ENCODE measurements around the gene NLRX1.

Gene NLRX1

DNA sequence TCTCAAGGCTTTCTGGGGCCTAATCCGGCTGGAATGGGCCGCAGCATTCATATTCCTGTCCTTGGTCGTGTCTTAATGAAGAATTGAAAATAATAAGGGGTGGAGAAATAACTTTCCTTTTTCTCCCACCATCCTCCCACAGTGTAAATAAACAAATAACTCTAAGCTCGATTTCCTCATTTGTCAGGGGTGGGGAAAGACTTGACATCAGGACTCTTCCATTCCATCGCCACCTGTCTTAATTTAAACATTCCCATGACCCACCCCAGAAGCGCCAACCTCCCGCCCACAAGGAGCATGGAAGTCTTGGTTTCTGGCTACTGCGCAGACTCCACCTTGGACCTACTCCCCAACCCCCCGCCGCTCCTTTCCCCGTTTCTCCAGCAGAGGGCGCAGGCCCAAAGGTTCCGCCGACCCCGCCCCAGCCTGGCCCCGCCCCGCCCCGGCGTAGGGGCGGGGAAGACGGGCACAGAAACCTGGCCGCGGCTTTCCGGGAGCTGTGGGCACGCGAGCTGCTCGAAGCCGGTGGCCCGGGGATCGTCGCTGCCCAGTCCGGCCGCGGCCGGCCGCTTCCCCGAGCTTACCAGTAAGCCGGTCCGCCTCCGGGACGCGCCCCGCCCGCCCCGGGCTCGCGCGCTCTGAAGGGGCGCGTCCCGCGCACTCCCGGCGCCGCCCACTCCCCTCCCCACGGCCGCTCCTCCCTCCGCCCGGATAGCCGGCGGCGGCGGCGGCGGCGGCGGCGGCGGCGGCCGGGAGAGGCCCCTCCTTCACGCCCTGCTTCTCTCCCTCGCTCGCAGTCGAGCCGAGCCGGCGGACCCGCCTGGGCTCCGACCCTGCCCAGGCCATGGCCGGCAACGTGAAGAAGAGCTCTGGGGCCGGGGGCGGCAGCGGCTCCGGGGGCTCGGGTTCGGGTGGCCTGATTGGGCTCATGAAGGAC lies 37.3 kb downstream of the NLRX1 start, which contains the start of gene CBL:
Gene CBL (plus strand): TSS at position 766 of the 937 bp plus-strand sequence. CDS start 79 bp downstream, at position 845.
- TF ChIP-seq, protein P1, sequence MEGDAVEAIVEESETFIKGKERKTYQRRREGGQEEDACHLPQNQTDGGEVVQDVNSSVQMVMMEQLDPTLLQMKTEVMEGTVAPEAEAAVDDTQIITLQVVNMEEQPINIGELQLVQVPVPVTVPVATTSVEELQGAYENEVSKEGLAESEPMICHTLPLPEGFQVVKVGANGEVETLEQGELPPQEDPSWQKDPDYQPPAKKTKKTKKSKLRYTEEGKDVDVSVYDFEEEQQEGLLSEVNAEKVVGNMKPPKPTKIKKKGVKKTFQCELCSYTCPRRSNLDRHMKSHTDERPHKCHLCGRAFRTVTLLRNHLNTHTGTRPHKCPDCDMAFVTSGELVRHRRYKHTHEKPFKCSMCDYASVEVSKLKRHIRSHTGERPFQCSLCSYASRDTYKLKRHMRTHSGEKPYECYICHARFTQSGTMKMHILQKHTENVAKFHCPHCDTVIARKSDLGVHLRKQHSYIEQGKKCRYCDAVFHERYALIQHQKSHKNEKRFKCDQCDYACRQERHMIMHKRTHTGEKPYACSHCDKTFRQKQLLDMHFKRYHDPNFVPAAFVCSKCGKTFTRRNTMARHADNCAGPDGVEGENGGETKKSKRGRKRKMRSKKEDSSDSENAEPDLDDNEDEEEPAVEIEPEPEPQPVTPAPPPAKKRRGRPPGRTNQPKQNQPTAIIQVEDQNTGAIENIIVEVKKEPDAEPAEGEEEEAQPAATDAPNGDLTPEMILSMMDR (IDR thresholded peaks at IDR 0.05) = peak; percentile 98
- TF ChIP-seq ZFX (IDR thresholded peaks at IDR 0.05; ENCODE audit: borderline replicate concordance) = no peak
- peak within 1 kb of the TSS; percentile 92 for H3K27ac ChIP-seq

DNA sequence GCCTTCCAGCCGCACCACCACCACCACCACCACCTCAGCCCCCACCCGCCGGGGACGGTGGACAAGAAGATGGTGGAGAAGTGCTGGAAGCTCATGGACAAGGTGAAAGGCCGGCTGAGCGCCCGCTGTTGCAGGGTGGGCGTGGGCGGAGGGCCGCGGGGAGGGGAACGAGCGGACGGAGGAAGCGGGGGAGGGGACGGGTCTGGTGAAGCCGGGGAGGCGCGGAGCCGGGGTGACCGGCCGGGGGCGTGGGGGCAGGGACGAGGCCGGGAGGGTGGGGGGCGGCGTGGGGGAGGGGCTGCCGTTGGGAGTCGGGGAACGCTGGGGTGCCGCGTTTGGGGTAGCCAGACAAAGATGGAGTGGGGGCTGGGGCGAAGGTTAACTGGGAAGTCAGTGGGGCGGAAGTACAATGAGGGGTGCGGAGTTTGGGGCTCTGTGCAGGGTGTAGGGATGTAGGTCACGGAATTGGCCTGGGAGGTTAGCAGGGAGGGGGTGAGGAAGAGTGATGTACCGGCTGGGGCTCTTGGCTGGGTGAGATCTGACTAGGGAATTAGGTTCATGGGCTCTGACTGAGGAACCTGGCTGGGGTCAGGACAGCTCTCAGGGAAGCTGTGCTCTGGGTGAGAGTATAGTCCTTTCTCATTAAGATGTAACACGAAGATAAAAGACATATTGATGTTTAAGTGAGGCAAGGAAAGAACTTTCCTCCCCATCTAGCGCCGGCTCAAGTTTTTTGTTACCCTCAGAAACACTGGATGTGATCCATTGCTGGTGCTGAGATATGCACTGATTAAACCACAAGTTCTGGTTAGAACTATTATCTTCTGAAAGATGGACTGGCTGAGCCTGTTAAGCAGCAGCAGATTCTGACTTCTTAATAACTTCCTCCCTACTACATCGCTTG lies 38.2 kb downstream of the NLRX1 start:
- peak overlapping the region; percentile 92 for H3K27ac ChIP-seq
- no peak for TF ChIP-seq ZFX (IDR thresholded peaks at IDR 0.05; ENCODE audit: borderline replicate concordance)
- TF ChIP-seq, protein P1 (IDR thresholded peaks at IDR 0.05) = no peak

- H3K27ac ChIP-seq = peak overlapping the region; percentile 92
- TF ChIP-seq, protein P1 (IDR thresholded peaks at IDR 0.05) = no peak
- no peak for TF ChIP-seq ZFX (IDR thresholded peaks at IDR 0.05; ENCODE audit: borderline replicate concordance)
Observed at GRCh38 chr11:119207415-119207960, 39.0 kb downstream of the NLRX1 start.

- no peak for TF ChIP-seq ZFX (IDR thresholded peaks at IDR 0.05; ENCODE audit: borderline replicate concordance)
- TF ChIP-seq, protein P1 (IDR thresholded peaks at IDR 0.05) = no peak
Observed at GRCh38 chr11:119209186-119209585, 40.7 kb downstream of the NLRX1 start.

DNA sequence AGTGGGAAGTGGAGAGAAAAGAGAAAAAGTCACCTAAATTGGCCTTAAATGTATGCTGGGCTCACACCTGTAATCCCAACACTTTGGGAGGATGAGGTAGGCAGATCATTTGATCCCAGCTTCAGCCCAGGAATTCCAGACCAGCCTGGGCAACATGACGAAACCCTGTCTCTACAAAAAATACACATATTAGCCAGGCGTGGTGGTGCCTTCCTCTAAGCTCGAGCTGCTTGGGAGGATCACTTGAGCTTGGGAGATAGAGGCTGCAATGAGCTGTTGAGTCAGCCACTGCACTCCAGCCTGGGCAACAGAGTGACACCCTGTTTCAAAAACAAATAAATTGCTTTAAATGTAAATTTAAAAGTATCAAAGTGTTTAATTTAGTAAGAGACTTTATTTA lies 41.5 kb downstream of the NLRX1 start:
- TF ChIP-seq, protein P1 (IDR thresholded peaks at IDR 0.05) = no peak
- TF ChIP-seq ZFX (IDR thresholded peaks at IDR 0.05; ENCODE audit: borderline replicate concordance) = no peak
- H3K27ac ChIP-seq = no peak overlapping the region

More at GRCh38 chr11:119209186-119209585, 40.7 kb downstream of the NLRX1 start:
- no peak overlapping the region for H3K27ac ChIP-seq

DNA sequence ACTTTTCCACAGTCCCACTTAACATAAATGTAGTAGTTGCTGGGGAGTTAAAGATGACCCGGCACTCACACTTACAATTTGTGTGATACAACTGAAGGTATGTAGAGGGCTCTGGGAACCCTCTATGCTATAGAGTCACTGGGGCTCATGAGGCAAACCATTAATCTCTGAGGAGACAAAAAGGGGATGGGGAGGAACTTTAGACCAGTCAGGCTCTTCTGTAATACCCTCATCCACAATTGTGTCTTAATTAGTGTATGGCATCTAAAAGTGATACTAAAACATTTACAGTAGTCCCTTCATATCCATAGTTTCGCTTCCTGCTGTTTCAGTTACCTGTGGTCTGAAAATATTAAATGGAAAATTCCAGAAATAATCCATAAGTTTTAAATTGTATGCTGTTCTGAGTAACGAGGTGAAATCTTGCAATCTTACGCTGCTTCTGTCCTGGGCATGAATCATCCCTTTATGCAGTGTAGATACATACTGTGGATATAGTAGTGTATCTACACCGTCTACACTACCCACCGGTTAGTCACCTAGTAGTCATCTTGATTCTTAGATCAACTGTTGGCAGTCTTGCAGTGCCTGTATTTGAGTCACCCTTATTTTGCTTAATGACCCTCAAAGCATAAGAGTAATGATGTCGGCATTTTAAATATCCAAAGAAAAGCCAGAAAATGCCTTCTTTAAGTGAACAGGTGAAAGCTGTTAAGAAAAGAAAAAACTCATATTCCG lies 49.8 kb downstream of the NLRX1 start:
- H3K27ac ChIP-seq = no peak overlapping the region
- no peak for TF ChIP-seq ZFX (IDR thresholded peaks at IDR 0.05; ENCODE audit: borderline replicate concordance)
- TF ChIP-seq, protein P1 (IDR thresholded peaks at IDR 0.05) = no peak
